Smooth muscle cell (in vitro differentiated cells): Measurements from ENCODE around the gene CEACAM16. TPM values are rescaled to one million over a fixed set of nuclear protein-coding genes. Genes with fewer than 3 reads are reported as not detected.

Source experiments
- DNase-seq: peaks from one replicate; lab custom pipeline; 2025; ENCODE audit not compliant: unreplicated experiment; lab: John Stamatoyannopoulos, UW
- H2AFZ ChIP-seq: fragments of 200-600 bp; sonication (generic); 2 replicates; pipeline ENCODE4 v1.6.0; 2016; ENCODE audit warnings: antibody characterized with exemption, low read depth, mild to moderate bottlenecking
- H3F3A ChIP-seq: fragments of 200-600 bp; sonication (generic); 2 replicates; pipeline ENCODE4 v1.6.0; 2017; ENCODE audit warnings: antibody characterized with exemption, low read depth
- H3K27ac ChIP-seq: fragments of 200-600 bp; sonication (generic); 2 replicates; pipeline ENCODE4 v1.5.1; 2016; ENCODE audit warnings: low read depth, mild to moderate bottlenecking
- H3K27me3 ChIP-seq: fragments of 200-600 bp; sonication (generic); 2 replicates; pipeline ENCODE4 v1.6.1; 2016; ENCODE audit warnings: low read depth, mild to moderate bottlenecking
- H3K36me3 ChIP-seq: fragments of 200-600 bp; sonication (generic); 2 replicates; pipeline ENCODE4 v1.5.1; 2016; ENCODE audit warnings: low read depth
- H3K4me1 ChIP-seq: fragments of 200-600 bp; sonication (generic); 2 replicates; pipeline ENCODE4 v1.5.1; 2016; ENCODE audit warnings: low read depth
- H3K4me2 ChIP-seq: fragments of 200-600 bp; sonication (generic); 2 replicates; pipeline ENCODE4 v1.6.0; 2016; ENCODE audit warnings: mild to moderate bottlenecking
- H3K4me3 ChIP-seq: fragments of 200-600 bp; sonication (generic); 2 replicates; pipeline ENCODE4 v1.5.1; 2016; ENCODE audit warnings: mild to moderate bottlenecking
- H3K79me2 ChIP-seq: fragments of 200-600 bp; sonication (generic); 2 replicates; pipeline ENCODE4 v1.6.0; 2016; ENCODE audit warnings: low read depth, mild to moderate bottlenecking
- H3K9ac ChIP-seq: fragments of 200-600 bp; sonication (generic); 2 replicates; pipeline ENCODE4 v1.6.0; 2016; ENCODE audit warnings: low read depth
- H3K9me3 ChIP-seq: fragments of 200-600 bp; sonication (generic); replicated peaks from 2 replicates; pipeline ENCODE4 v1.5.1; 2016; ENCODE audit warnings: low read depth
- H4K20me1 ChIP-seq: fragments of 200-600 bp; sonication (generic); 2 replicates; pipeline ENCODE4 v1.6.0; 2016; ENCODE audit warnings: low read depth
- CTCF ChIP-seq: fragments of 200-600 bp; sonication (generic); IDR thresholded peaks from 2 replicates; pipeline ENCODE4 v1.5.1; 2017; ENCODE audit warnings: borderline replicate concordance, mild to moderate bottlenecking, antibody characterized with exemption; ENCODE audit not compliant: insufficient read depth, poor library complexity, severe bottlenecking
- WGBS: methylation state at CpG from one replicate; pipeline ENCODE4 v1.1.7; 2016; ENCODE audit warnings: low lambda C conversion rate; 5-methylcytosine and 5-hydroxymethylcytosine counted together
- polyA plus RNA-seq: library from polyadenylated mRNA; unstranded; fragments of >200 nt; fragmentation: Nextera tagmentation; extraction: Ambion mirVana; gene quantifications from 2 replicates; pipeline ENCODE4 v1.2.1, GENCODE V29; 2016
- total RNA-seq: library from RNA; depleted of rRNA; stranded (reverse); fragments of >200 nt; gene quantifications from 2 replicates; pipeline ENCODE4 v1.2.3, GENCODE V29; 2014

CEACAM16 gene
- total and polyA plus RNA-seq, 2 experiments from 2014 or later: not detected

GRCh38 chr19:44756089-44756562 is 57.2 kb downstream of the CEACAM16 start:
- Histone ChIP-seq H3K9ac (no peak overlapping the region), H3K79me2 (peaks cover 10% of the 10 kb centered on the region), H3K27ac (no peak overlapping the region), H2AFZ (no peak overlapping the region), H3K36me3 (no peaks in the 10 kb centered on the region), H3K4me3 (no peak overlapping the region), H3K27me3 (no peaks in the 10 kb centered on the region), H4K20me1 (peaks cover 53% of the 10 kb centered on the region), H3K9me3 (no peaks in the 10 kb centered on the region), H3F3A (peaks cover 30% of the 10 kb centered on the region), H3K4me1 (peaks cover 25% of the 10 kb centered on the region), H3K4me2 (no peak overlapping the region)
- TF ChIP-seq CTCF: no peak
- 92% methylated on average over 7 of the region's 7 CpGs for WGBS
- no peak for DNase-seq

GRCh38 chr19:44757057-44757734 is 58.2 kb downstream of the CEACAM16 start:
- WGBS: 20% methylated on average over 36 of the region's 53 CpGs
- Histone ChIP-seq H4K20me1 (peaks cover 44% of the 10 kb centered on the region), H2AFZ (no peak overlapping the region), H3K79me2 (peaks cover 4% of the 10 kb centered on the region), H3F3A (peaks cover 21% of the 10 kb centered on the region), H3K4me1 (peaks cover 25% of the 10 kb centered on the region), H3K27ac (peak overlapping the region; percentile 38), H3K9ac (no peak overlapping the region), H3K4me2 (peak overlapping the region; percentile 88), H3K27me3 (no peaks in the 10 kb centered on the region), H3K4me3 (peak overlapping the region; percentile 33), H3K9me3 (no peaks in the 10 kb centered on the region), H3K36me3 (no peaks in the 10 kb centered on the region)
- DNase-seq: peak; percentile 29
- TF ChIP-seq CTCF: no peak

- no peak for TF ChIP-seq CTCF
- H3K9me3 ChIP-seq: no peaks in the 10 kb centered on the region
- H3K27me3 ChIP-seq: no peaks in the 10 kb centered on the region
- H3K4me3 ChIP-seq: peak overlapping the region; percentile 33
- H3F3A ChIP-seq: peaks cover 14% of the 10 kb centered on the region
- DNase-seq: peak; percentile 34
- WGBS: 8% methylated on average over 57 of the region's 68 CpGs
- peak overlapping the region; percentile 38 for H3K27ac ChIP-seq
- H3K79me2 ChIP-seq: peaks cover 4% of the 10 kb centered on the region
- H3K36me3 ChIP-seq: no peaks in the 10 kb centered on the region
- peaks cover 37% of the 10 kb centered on the region for H4K20me1 ChIP-seq
- H3K4me1 ChIP-seq: peaks cover 25% of the 10 kb centered on the region
- no peak overlapping the region for H3K9ac ChIP-seq
- no peak overlapping the region for H2AFZ ChIP-seq
- H3K4me2 ChIP-seq: peak overlapping the region; percentile 88
Measured at GRCh38 chr19:44757735-44758505, 59.0 kb downstream of the CEACAM16 start.
